NCI-H2107 (cell line): ENCODE data around the gene DBH.

Experiments used
- DNase-seq: peaks from one replicate; lab custom pipeline; 2025; lab: John Stamatoyannopoulos, UW

DBH gene

GRCh38 chr9:133643978-133644760 lies 8.0 kb downstream of the DBH start:
- no peak for DNase-seq

GRCh38 chr9:133645021-133645765 lies 9.0 kb downstream of the DBH start:
- DNase-seq: peak; percentile 58

GRCh38 chr9:133647148-133647547 lies 11.0 kb downstream of the DBH start:
- DNase-seq: no peak

- DNase-seq: no peak
These were observed 11.8 kb downstream of the DBH start for GRCh38 chr9:133647765-133648469.

GRCh38 chr9:133649194-133649593 lies 13.0 kb downstream of the DBH start:
- DNase-seq: no peak

GRCh38 chr9:133650026-133650425 lies 13.9 kb downstream of the DBH start:
- no peak for DNase-seq

GRCh38 chr9:133653638-133654037 lies 17.5 kb downstream of the DBH start:
- DNase-seq: no peak

- DNase-seq: no peak
These were observed 18.8 kb downstream of the DBH start for GRCh38 chr9:133654736-133655657.

GRCh38 chr9:133655701-133656100 lies 19.5 kb downstream of the DBH start:
- no peak for DNase-seq

- DNase-seq: peak; percentile 78
These were observed 20.3 kb downstream of the DBH start for GRCh38 chr9:133656211-133657119.

- peak; percentile 85 for DNase-seq
These were observed 21.0 kb downstream of the DBH start for GRCh38 chr9:133657120-133657661.

GRCh38 chr9:133658442-133659431 lies 22.6 kb downstream of the DBH start:
- DNase-seq: peak; percentile 67

- no peak for DNase-seq
These were observed 23.4 kb downstream of the DBH start for GRCh38 chr9:133659516-133659915.

GRCh38 chr9:133661846-133662540 lies 25.8 kb downstream of the DBH start:
- no peak for DNase-seq

GRCh38 chr9:133664173-133665050 lies 28.2 kb downstream of the DBH start:
- DNase-seq: peak; percentile 59

GRCh38 chr9:133665096-133665495 lies 28.9 kb downstream of the DBH start:
- DNase-seq: no peak

- DNase-seq: no peak
These were observed 29.4 kb downstream of the DBH start for GRCh38 chr9:133665535-133665934.
